Uterus (tissue), 4 donors: ENCODE measurements around the gene ARID4B. TPM values are rescaled to one million over a fixed set of nuclear protein-coding genes. Genes with fewer than 3 reads are reported as not detected.
A peak's percentile ranks its signal among the peaks of the same experiment; 100 is the strongest.
"Not testable (repeated sequence)": the region's sequence is repeated elsewhere in the genome, so short reads cannot be mapped to it uniquely, and the experiment has no call there.

ENCODE experiments used
- DNase-seq, 2 donors: peaks; one replicate each; pipeline ENCODE4 v3.0.0-alpha.2; 2019 to 2020
- H3K27ac ChIP-seq, 2 donors: fragments of 200-600 bp; sonication (generic); 1 replicate in 1 of 2; 2 replicates in 1 of 2; pipeline ENCODE4 v1.5.1; 2016 to 2018
- H3K27me3 ChIP-seq, 2 donors: fragments of 200-600 bp; sonication (generic); one replicate each; pipeline ENCODE4 v1.5.1; 2018 to 2019; ENCODE audit warnings: control low read depth in 1 of 2
- H3K36me3 ChIP-seq, 2 donors: fragments of 200-600 bp; sonication (generic); one replicate each; pipeline ENCODE4 v1.5.1; 2019; ENCODE audit warnings: control low read depth in 1 of 2
- H3K4me1 ChIP-seq, 2 donors: fragments of 200-600 bp; sonication (generic); one replicate each; pipeline ENCODE4 v1.5.1; 2018 to 2019; ENCODE audit warnings: control low read depth in 1 of 2
- H3K4me3 ChIP-seq, 2 donors: fragments of 200-600 bp; sonication (generic); 1 replicate in 1 of 2; 2 replicates in 1 of 2; pipeline ENCODE4 v1.5.1; 2018 to 2019; ENCODE audit warnings: mild to moderate bottlenecking in 1 of 2
- H3K9me3 ChIP-seq, 2 donors: fragments of 200-600 bp; sonication (generic); one replicate each; pipeline ENCODE4 v1.5.1; 2019; ENCODE audit warnings: control low read depth in 1 of 2
- CTCF ChIP-seq, 4 experiments: fragments of 200-600 bp in 2 of 4; fragments of 450-650 bp in 2 of 4; sonication (generic) in 2 of 4; IDR thresholded peaks; one replicate each; pipeline ENCODE4 v1.5.1; 2016 to 2019; ENCODE audit warnings: antibody characterized with exemption in 4 of 4, mild to moderate bottlenecking in 2 of 4, moderate library complexity in 1 of 4
- POLR2A ChIP-seq, 2 donors: fragments of 450-650 bp; IDR thresholded peaks; one replicate each; pipeline ENCODE4 v1.6.1; 2016; ENCODE audit warnings: antibody characterized with exemption in 2 of 2, mild to moderate bottlenecking in 1 of 2, moderate library complexity in 1 of 2
- intact Hi-C: fragments of 100-400 bp; cut with DNase I; formaldehyde crosslinking; loops from one replicate; pipeline ENCODE4 v1.15.1; 2023; ENCODE audit warnings: low total_unique reads
- total RNA-seq, 4 donors: library from RNA; depleted of rRNA in 3 of 4; stranded (reverse); fragments of >200 nt in 3 of 4; gene quantifications; one replicate each; pipeline versions ENCODE4 v1.1.0 to v1.2.4, GENCODE V29; 2014 to 2023
- donor health status: DM: yes; HTN: yes; CAD: no.

The ARID4B gene
- total RNA-seq, 4 donors from 2014 or later: 21.0 to 69.4 (median 50.4) TPM

- H3K27me3 ChIP-seq: no peaks in the 10 kb centered on the region
- peaks cover 0 to 7% of the 10 kb centered on the region in 2 donors for H3K4me1 ChIP-seq
- H3K27ac ChIP-seq: no peak overlapping the region
- no peaks in the 10 kb centered on the region for H3K36me3 ChIP-seq
- H3K4me3 ChIP-seq: no peak overlapping the region
- no peaks in the 10 kb centered on the region for H3K9me3 ChIP-seq
- intact Hi-C loops: no loop called here
- TF ChIP-seq CTCF (IDR thresholded peaks at IDR 0.05): no peak
- TF ChIP-seq POLR2A (IDR thresholded peaks at IDR 0.05): no peak
- no peak for DNase-seq
Measured at GRCh38 chr1:235315735-235316134, 12.2 kb downstream of the ARID4B start.

GRCh38 chr1:235315173-235315572, 12.8 kb downstream of the ARID4B start:
- H3K4me1 ChIP-seq: peaks cover 0 to 6% of the 10 kb centered on the region in 2 donors

DNA sequence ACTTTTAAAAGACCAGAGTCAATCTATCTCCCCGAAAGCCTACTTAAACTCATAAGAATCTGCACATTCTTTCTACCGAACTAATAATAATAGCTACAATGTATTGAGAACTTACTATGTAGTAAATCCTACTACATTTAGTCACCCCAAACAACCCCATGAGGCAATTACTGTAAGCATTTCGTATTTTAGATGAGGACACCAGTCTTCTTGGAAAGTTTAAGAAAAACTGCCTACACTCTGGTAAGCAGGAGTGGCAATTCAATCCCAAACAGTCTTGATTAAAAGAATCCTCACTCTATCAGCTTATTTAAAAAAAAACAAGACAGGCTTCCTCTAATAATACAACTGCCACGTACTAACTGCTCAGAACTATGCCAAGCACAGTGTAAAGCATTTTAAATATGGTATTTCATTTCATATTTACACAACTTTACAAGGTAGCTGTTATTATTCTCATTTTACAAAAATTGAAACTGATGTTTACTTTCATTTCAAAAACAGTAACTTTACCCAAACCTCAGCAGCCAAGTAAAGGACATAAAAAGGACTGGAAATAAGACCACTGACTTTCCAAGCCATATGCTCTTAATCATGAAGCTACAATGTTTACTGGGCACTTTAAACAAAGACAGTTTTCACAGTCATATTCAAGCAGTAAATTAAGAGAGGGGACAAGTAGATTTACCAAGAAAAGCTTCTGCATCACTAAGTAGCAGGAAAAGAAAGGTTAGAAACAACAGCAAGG, 13.9 kb downstream of the ARID4B start:
- peak overlapping the region in 1 of 2 donors; percentile 11 for H3K27ac ChIP-seq
- DNase-seq: no peak
- peaks cover 0 to 6% of the 10 kb centered on the region in 2 donors for H3K4me1 ChIP-seq
- H3K27me3 ChIP-seq: no peaks in the 10 kb centered on the region
- no peaks in the 10 kb centered on the region for H3K9me3 ChIP-seq
- intact Hi-C loops: no loop called here
- TF ChIP-seq CTCF (IDR thresholded peaks at IDR 0.05) (no peak), POLR2A (IDR thresholded peaks at IDR 0.05) (no peak)
- no peak overlapping the region for H3K4me3 ChIP-seq
- no peaks in the 10 kb centered on the region for H3K36me3 ChIP-seq

More at GRCh38 chr1:235315173-235315572, 12.8 kb downstream of the ARID4B start:
- Histone ChIP-seq H3K9me3 (no peaks in the 10 kb centered on the region), H3K27me3 (no peaks in the 10 kb centered on the region), H3K27ac (no peak overlapping the region), H3K4me3 (no peak overlapping the region), H3K36me3 (no peaks in the 10 kb centered on the region)
- TF ChIP-seq POLR2A (IDR thresholded peaks at IDR 0.05): no peak
- no peak for TF ChIP-seq CTCF (IDR thresholded peaks at IDR 0.05)
- no peak for DNase-seq
- intact Hi-C loops: no loop called here

DNA sequence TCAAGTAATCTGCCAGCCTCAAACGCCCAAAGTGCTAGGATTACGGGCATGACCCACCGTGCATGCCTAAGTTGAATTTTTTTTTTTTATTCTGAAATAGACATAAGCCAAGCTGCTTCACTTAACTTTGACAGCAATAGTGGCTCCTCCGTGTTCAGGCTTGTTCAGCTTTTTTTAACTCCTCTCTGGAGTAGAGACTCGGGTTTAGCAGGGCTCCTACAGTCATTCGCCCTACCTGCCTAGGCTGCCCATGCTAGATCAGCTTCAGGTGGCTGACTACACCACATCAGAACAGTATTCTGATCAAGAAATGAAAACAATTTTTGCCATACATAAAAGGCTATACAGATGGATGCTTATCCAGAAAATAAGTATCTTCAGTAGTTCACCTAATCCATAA, 14.7 kb downstream of the ARID4B start:
- Histone ChIP-seq H3K27me3 (no peaks in the 10 kb centered on the region), H3K4me1 (peaks cover 0 to 6% of the 10 kb centered on the region in 2 donors), H3K9me3 (no peaks in the 10 kb centered on the region), H3K27ac (no peak overlapping the region), H3K36me3 (no peaks in the 10 kb centered on the region), H3K4me3 (no peak overlapping the region)
- DNase-seq: no peak
- TF ChIP-seq CTCF (IDR thresholded peaks at IDR 0.05) (no peak), POLR2A (IDR thresholded peaks at IDR 0.05) (no peak)
- intact Hi-C loops: no loop called here

DNA sequence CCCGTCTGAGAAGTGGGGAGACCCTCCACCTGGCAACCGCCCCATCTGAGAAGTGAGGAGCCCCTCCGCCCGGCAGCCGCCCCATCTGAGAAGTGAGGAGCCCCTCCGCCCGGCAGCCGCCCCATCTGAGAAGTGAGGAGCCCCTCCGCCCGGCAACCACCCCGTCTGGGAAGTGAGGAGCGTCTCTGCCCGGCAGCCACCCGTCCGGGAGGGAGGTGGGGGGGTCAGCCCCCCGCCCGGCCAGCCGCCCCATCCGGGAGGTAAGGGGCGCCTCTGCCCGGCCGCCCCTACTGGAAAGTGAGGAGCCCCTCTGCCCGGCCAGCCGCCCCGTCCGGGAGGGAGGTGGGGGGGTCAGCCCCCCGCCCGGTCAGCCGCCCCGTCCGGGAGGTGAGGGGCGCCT, 18.8 kb downstream of the ARID4B start:
- intact Hi-C loops, H3K4me3 ChIP-seq, H3K36me3 ChIP-seq, H3K27me3 ChIP-seq, H3K4me1 ChIP-seq, H3K27ac ChIP-seq, DNase-seq, H3K9me3 ChIP-seq: not testable (repeated sequence)
